IMR-90 (cell line): ENCODE measurements around the gene SMARCA4. TPM values are rescaled to one million over a fixed set of nuclear protein-coding genes. Genes with fewer than 3 reads are reported as not detected.
A peak's percentile ranks its signal among the peaks of the same experiment; 100 is the strongest.

Source experiments
- ATAC-seq: fragments of 200-7000 bp; cut with Tn5 transposase; 2 replicates; pipeline ENCODE4 v1.9.1; 2020; ENCODE audit warnings: low read depth, mild to moderate bottlenecking, moderate library complexity
- BruUV-seq: library from RNA; stranded (reverse); fragments of 400-500 nt; replicated peaks from 2 replicates; lab custom pipeline; 2021; lab: Mats Ljungman, UMichigan
- CTCF ChIA-PET: fragments of 300-600 bp; formaldehyde crosslinking; extraction: SDS; loops from one replicate; lab custom pipeline; 2021; ENCODE audit warnings: antibody characterized with exemption; lab: Yijun Ruan, JAX
- POLR2A ChIA-PET: fragments of 300-600 bp; sonication (Branson Sonifier 250); formaldehyde crosslinking; loops from one replicate; lab custom pipeline; 2022; ENCODE audit warnings: antibody characterized with exemption; ENCODE audit not compliant: unreplicated experiment; lab: Charles Lee
- DNase-seq: peaks from one replicate; pipeline ENCODE4 v3.0.0; 2013
- H2AFZ ChIP-seq: replicated peaks from 2 replicates; pipeline ENCODE3; 2013; ENCODE audit warnings: low read length, mild to moderate bottlenecking; ENCODE audit not compliant: poor library complexity
- H2AK5ac ChIP-seq: 2 replicates; pipeline ENCODE4 v1.6.1; 2013; ENCODE audit warnings: low read depth, low read length, inconsistent platforms
- H2AK9ac ChIP-seq: replicated peaks from 2 replicates; pipeline ENCODE3; 2013; ENCODE audit warnings: mild to moderate bottlenecking, low read depth, low read length, moderate library complexity; ENCODE audit not compliant: poor library complexity
- H2BK120ac ChIP-seq: 2 replicates; pipeline ENCODE4 v1.6.1; 2013; ENCODE audit warnings: low read depth, low read length, inconsistent platforms
- H2BK15ac ChIP-seq: 3 replicates; pipeline ENCODE4 v1.6.1; 2013; ENCODE audit warnings: low read depth, low read length, inconsistent platforms
- H2BK20ac ChIP-seq: 2 replicates; pipeline ENCODE4 v1.6.1; 2013; ENCODE audit warnings: low read depth, mild to moderate bottlenecking, inconsistent platforms, low read length, moderate library complexity
- H2BK5ac ChIP-seq: 2 replicates; pipeline ENCODE4 v1.6.1; 2013; ENCODE audit warnings: mild to moderate bottlenecking, low read depth, low read length, inconsistent platforms; ENCODE audit not compliant: poor library complexity, severe bottlenecking
- H3K14ac ChIP-seq: replicated peaks from 2 replicates; pipeline ENCODE4 v1.6.1; 2013; ENCODE audit warnings: low read depth, low read length, inconsistent platforms
- H3K18ac ChIP-seq: 2 replicates; pipeline ENCODE4 v1.6.1; 2013; ENCODE audit warnings: low read depth, low read length, control low read depth
- H3K23ac ChIP-seq: 2 replicates; pipeline ENCODE4 v1.6.1; 2013; ENCODE audit warnings: low read depth, low read length, inconsistent platforms
- H3K27ac ChIP-seq: 2 replicates; pipeline ENCODE4 v1.5.1; 2013; ENCODE audit warnings: mild to moderate bottlenecking, control low read depth, low read length; ENCODE audit not compliant: insufficient read depth
- H3K27me3 ChIP-seq: 2 replicates; pipeline ENCODE4 v1.6.1; 2013; ENCODE audit warnings: low read length; ENCODE audit not compliant: control insufficient read depth, insufficient read depth
- H3K36me3 ChIP-seq: 2 replicates; pipeline ENCODE4 v1.6.1; 2013; ENCODE audit warnings: low read length, mixed read lengths; ENCODE audit not compliant: control insufficient read depth, insufficient read depth
- H3K4ac ChIP-seq: 2 replicates; pipeline ENCODE4 v1.6.1; 2013; ENCODE audit warnings: low read depth, low read length, inconsistent platforms
- H3K4me1 ChIP-seq: 2 replicates; pipeline ENCODE4 v1.6.1; 2013; ENCODE audit warnings: low read length, mixed read lengths; ENCODE audit not compliant: control insufficient read depth, insufficient read depth
- H3K4me2 ChIP-seq: 2 replicates; pipeline ENCODE4 v1.6.1; 2013; ENCODE audit warnings: low read depth, mild to moderate bottlenecking, control low read depth, low read length, moderate library complexity
- H3K4me3 ChIP-seq: 2 replicates; pipeline ENCODE4 v1.5.1; 2013; ENCODE audit warnings: low read depth, mild to moderate bottlenecking, control low read depth, low read length, moderate library complexity; ENCODE audit not compliant: insufficient read depth
- H3K56ac ChIP-seq: 2 replicates; pipeline ENCODE4 v1.6.1; 2013; ENCODE audit warnings: low read length, inconsistent platforms; ENCODE audit not compliant: insufficient read depth; ENCODE audit errors: extremely low read depth
- H3K79me1 ChIP-seq, 2 experiments: 2 replicates each; pipeline ENCODE4 v1.6.1; 2013; ENCODE audit warnings: low read length in 2 of 2, inconsistent platforms in 1 of 2, low read depth in 1 of 2
- H3K9ac ChIP-seq: 2 replicates; pipeline ENCODE4 v1.6.1; 2013; ENCODE audit warnings: low read depth, low read length, control low read depth
- H3K9me1 ChIP-seq: 2 replicates; pipeline ENCODE4 v1.6.1; 2013; ENCODE audit warnings: low read length, inconsistent platforms; ENCODE audit not compliant: insufficient read depth
- H3K9me3 ChIP-seq: 2 replicates; pipeline ENCODE4 v1.6.1; 2013; ENCODE audit warnings: low read length; ENCODE audit not compliant: control insufficient read depth, insufficient read depth
- H4K20me1 ChIP-seq: 2 replicates; pipeline ENCODE4 v1.6.1; 2013; ENCODE audit warnings: low read length, inconsistent platforms; ENCODE audit not compliant: insufficient read depth
- H4K5ac ChIP-seq: 2 replicates; pipeline ENCODE4 v1.6.1; 2013; ENCODE audit warnings: mild to moderate bottlenecking, low read depth, low read length, control low read depth
- H4K8ac ChIP-seq, 2 experiments: 2 replicates each; pipeline ENCODE4 v1.6.1; 2013; ENCODE audit warnings: low read depth in 2 of 2, low read length in 2 of 2, control low read depth in 1 of 2, inconsistent platforms in 1 of 2
- H4K91ac ChIP-seq: 2 replicates; pipeline ENCODE4 v1.6.1; 2013; ENCODE audit warnings: low read depth, low read length, inconsistent platforms; ENCODE audit not compliant: insufficient read depth
- BHLHE40 ChIP-seq: fragments of 150-350 bp; IDR thresholded peaks from 2 replicates; pipeline ENCODE4 v1.6.1; 2016; ENCODE audit warnings: mild to moderate bottlenecking, low read depth, low read length
- MAZ ChIP-seq: IDR thresholded peaks from 2 replicates; pipeline ENCODE4 v1.6.1; 2012; ENCODE audit warnings: low read depth, mild to moderate bottlenecking, low read length, improper control_type of control experiment, moderate library complexity, borderline replicate concordance
- MXI1 ChIP-seq: IDR thresholded peaks from 2 replicates; pipeline ENCODE4 v1.6.1; 2012; ENCODE audit warnings: low read depth, mild to moderate bottlenecking, low read length, moderate library complexity, borderline replicate concordance
- POLR2A ChIP-seq: IDR thresholded peaks from 2 replicates; pipeline ENCODE4 v1.6.1; 2012; ENCODE audit warnings: mild to moderate bottlenecking, low read depth, low read length
- RCOR1 ChIP-seq: IDR thresholded peaks from 2 replicates; pipeline ENCODE4 v1.6.1; 2012; ENCODE audit warnings: mild to moderate bottlenecking, low read length, improper control_type of control experiment; ENCODE audit not compliant: insufficient replicate concordance
- WGBS, 2 experiments: methylation state at CpG; one replicate each; pipeline versions ENCODE4 v1.1.5 to v1.1.7; 2013; ENCODE audit warnings: missing lambda C conversion rate in 2 of 2; ENCODE audit not compliant: insufficient read length in 1 of 2; ENCODE audit errors: extremely low coverage in 2 of 2; 5-methylcytosine and 5-hydroxymethylcytosine counted together
- dilution Hi-C: fragments of 300-500 bp; cut with HindIII; formaldehyde crosslinking; loops from one replicate; pipeline ENCODE4 v1.14.3; 2018; ENCODE audit warnings: low sequenced_read_pairs; ENCODE audit not compliant: unreplicated experiment
- in situ Hi-C: fragments of 300-500 bp; cut with MboI; formaldehyde crosslinking; loops from 3 replicates; pipeline ENCODE4 v1.14.3; 2019; ENCODE audit warnings: low sequenced_read_pairs, inconsistent platforms, mixed read lengths
- intact Hi-C: fragments of 100-400 bp; cut with micrococcal nuclease; formaldehyde crosslinking; loops from 2 replicates; pipeline ENCODE4 v1.10.0; 2022
- polyA plus RNA-seq, 3 experiments: library from polyadenylated mRNA; depleted of rRNA; stranded (reverse); fragments of >200 nt; gene quantifications; 2 replicates each; pipeline ENCODE4 v1.2.3, GENCODE V29; 2012; ENCODE audit warnings: low replicate concordance in 1 of 3
- total RNA-seq: library from RNA; depleted of rRNA; stranded (reverse); fragments of >200 nt; gene quantifications from 2 replicates; pipeline ENCODE4 v1.2.3, GENCODE V29; 2012

The SMARCA4 gene
- total and polyA plus RNA-seq, 2 of the 4 experiments (the other 2 are of a cell fraction): 41.4 to 85.6 TPM

DNA sequence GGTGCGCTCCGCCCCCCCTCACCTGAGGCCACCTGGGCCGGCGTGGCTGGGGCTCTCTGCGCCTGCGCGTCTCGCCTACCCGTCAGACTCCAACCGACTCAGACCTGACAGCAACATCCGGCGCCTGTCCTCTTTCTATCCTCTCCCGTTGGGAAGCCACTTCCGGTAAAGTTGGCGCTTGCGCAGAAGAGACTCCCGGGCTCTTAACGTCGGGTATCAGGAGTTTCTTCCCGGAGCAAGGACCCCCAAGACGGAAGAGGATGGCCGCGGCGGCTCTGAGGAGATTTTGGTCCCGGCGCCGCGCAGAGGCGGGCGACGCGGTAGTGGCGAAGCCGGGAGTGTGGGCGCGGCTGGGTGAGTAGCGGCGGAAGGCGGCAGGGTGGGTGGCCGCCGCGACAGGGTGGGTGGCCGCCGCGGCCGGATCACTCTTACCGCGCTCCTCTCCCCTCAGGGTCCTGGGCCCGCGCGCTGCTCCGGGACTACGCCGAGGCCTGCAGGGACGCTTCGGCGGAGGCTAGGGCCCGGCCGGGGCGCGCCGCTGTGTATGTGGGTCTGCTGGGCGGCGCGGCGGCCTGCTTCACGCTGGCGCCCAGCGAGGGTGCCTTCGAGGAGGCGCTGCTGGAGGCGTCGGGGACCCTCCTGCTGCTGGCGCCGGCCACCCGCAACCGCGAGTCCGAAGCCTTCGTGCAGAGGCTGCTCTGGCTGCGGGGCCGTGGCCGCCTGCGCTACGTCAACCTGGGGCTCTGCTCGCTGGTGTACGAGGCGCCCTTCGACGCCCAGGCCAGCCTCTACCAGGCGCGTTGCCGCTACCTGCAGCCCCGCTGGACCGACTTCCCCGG lies 32.0 kb upstream of the SMARCA4 start, which contains the start of the genes TIMM29 and YIPF2:
Gene TIMM29, plus strand, starts transcription at position 249 of the 839 bp plus-strand sequence. Its CDS starts 12 bp downstream, at position 261.
Gene YIPF2, minus strand, starts transcription at position 77 of the 839 bp plus-strand sequence. CDS start 229 bp downstream, outside the sequence.
- TF ChIP-seq POLR2A: peak; percentile 72
- TF ChIP-seq MAZ: peak; percentile 60; the same call in 1 of the 2 replicates
- 0 out of 2 replicates have a peak, but pooled peaks have one; percentile 2 for TF ChIP-seq BHLHE40
- peak; percentile 48; the same call in 1 of the 2 replicates for TF ChIP-seq MXI1
- no peak for TF ChIP-seq RCOR1
- in situ Hi-C loops (no loop called here), intact Hi-C loops (loop anchor here (5.0 kb wide), 1 partner anchor 56 kb away; the partner anchor contains the start of gene CARM1), dilution Hi-C loops (no loop called here)
- Histone ChIP-seq H2BK120ac (peak within 1 kb of the TSS; percentile 67), H2BK15ac (peak within 1 kb of the TSS; percentile 5; the same call in 1 of the 3 replicates), H3K4me1 (peaks cover 12% of the 10 kb centered on the region), H3K9me1 (peaks cover 9% of the 10 kb centered on the region), H3K4me3 (peak within 1 kb of the TSS; percentile 86), H3K27ac (peak within 1 kb of the TSS; percentile 68), H3K4me2 (peak within 1 kb of the TSS; percentile 99), H2AFZ (peak within 1 kb of the TSS; percentile 96), H2AK5ac (peak within 1 kb of the TSS; percentile 99), H3K27me3 (no peaks in the 10 kb centered on the region), H3K56ac (peak within 1 kb of the TSS; percentile 54), H3K9me3 (no peaks in the 10 kb centered on the region), H4K20me1 (peaks cover 6% of the 10 kb centered on the region), H3K36me3 (peaks cover 24% of the 10 kb centered on the region), H4K5ac (peak within 1 kb of the TSS; percentile 98), H2AK9ac (peak within 1 kb of the TSS; percentile 97), H2BK5ac (peak within 1 kb of the TSS; percentile 71), H4K8ac (peak within 1 kb of the TSS; percentile 96 to 100), H3K4ac (peak within 1 kb of the TSS; percentile 98), H4K91ac (peak within 1 kb of the TSS; percentile 95), H3K23ac (peak within 1 kb of the TSS; percentile 87), H3K14ac (peak within 1 kb of the TSS; percentile 95), H2BK20ac (no peak within 1 kb of the TSS; the same call in none of the 2 replicates), H3K79me1 (peaks cover 15 to 52% of the 10 kb centered on the region in 2 experiments), H3K18ac (peak within 1 kb of the TSS; percentile 40), H3K9ac (peak within 1 kb of the TSS; percentile 80)
- peak; percentile 98 for DNase-seq
- 2% methylated on average over 41 of the region's 96 CpGs; no CpG with 5 or more reads in 1 of the 2 experiments for WGBS, 2 experiments
- ChIA-PET CTCF (no interaction called here), POLR2A (no interaction called here)
- BruUV-seq: no TSS peak
- peak; percentile 90 for ATAC-seq
